GM10847 (cell line): ENCODE results near the gene FBXL22.

Experiments
- POLR2A ChIP-seq: IDR thresholded peaks from 2 replicates; pipeline ENCODE4 v1.6.1; 2011; ENCODE audit not compliant: insufficient read length; ENCODE audit errors: extremely low read depth

The FBXL22 gene

GRCh38 chr15:63597038-63597790 is at the start of gene FBXL22:
Gene FBXL22, plus strand, starts transcription at chr15:63597387. Its CDS starts 6 bp downstream, at chr15:63597393.
- no peak for TF ChIP-seq POLR2A

GRCh38 chr15:63551400-63551799 is 45.8 kb upstream of the FBXL22 start:
- no peak for TF ChIP-seq POLR2A

GRCh38 chr15:63553388-63553791 is 43.8 kb upstream of the FBXL22 start:
- TF ChIP-seq POLR2A = no peak

GRCh38 chr15:63554337-63554927 is 42.8 kb upstream of the FBXL22 start:
- no peak for TF ChIP-seq POLR2A

- TF ChIP-seq POLR2A = no peak
Observed at GRCh38 chr15:63555507-63555906, 41.7 kb upstream of the FBXL22 start.

GRCh38 chr15:63556246-63556645 is 40.9 kb upstream of the FBXL22 start:
- TF ChIP-seq POLR2A = no peak

GRCh38 chr15:63556736-63557135 is 40.5 kb upstream of the FBXL22 start:
- TF ChIP-seq POLR2A = no peak

GRCh38 chr15:63559753-63560152 is 37.4 kb upstream of the FBXL22 start:
- TF ChIP-seq POLR2A = no peak

- TF ChIP-seq POLR2A = no peak
Observed at GRCh38 chr15:63560741-63561448, 36.3 kb upstream of the FBXL22 start.

DNA sequence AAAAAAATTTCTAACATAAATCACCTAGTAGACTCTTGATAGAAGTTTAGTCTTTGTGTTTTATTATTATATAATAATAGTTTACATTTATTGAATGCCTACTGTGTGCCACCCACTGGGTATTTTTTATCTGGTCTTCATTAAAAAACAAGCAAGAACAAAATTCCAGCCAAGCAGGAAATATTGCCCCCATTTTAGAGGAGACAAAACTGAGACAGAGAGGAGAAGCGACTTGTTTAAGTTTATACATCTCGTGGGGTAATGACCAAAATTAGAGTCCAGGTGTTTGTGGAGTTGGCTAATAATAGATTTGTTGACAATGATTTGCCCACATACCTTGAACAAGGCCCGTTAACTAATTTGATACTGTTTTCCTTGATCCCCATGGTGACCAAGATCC is 33.1 kb upstream of the FBXL22 start:
- TF ChIP-seq POLR2A = no peak

DNA sequence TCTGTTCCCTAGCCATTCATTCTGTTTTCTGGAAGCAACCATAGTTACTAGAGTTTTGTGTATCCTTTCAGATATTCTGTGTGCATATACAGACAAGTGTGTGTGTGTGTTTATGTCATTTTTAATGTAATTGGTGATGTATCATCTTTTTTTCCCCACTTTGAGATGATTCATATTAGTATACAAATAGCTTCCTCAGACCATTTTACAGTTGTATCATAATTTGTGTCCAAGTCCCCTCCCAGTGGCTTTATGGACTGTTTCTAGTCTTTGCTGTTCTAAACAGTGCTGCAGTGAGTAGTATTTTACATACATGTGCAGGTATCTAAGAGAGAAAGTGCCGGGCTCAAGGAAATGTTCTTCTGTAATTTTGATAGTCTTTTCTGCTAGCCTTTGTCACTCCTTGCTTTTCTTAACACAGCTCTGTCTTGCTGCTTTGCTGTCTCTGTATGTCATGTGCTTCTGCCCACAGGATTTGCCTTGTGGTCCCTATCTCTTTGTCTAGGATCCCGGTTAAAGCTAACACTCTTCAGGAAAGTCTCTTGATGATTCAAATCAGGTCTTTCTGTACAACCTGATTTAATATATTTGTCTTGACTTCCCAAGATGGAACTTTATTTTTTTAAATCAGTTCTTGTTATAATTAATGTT is 31.5 kb upstream of the FBXL22 start:
- no peak for TF ChIP-seq POLR2A

DNA sequence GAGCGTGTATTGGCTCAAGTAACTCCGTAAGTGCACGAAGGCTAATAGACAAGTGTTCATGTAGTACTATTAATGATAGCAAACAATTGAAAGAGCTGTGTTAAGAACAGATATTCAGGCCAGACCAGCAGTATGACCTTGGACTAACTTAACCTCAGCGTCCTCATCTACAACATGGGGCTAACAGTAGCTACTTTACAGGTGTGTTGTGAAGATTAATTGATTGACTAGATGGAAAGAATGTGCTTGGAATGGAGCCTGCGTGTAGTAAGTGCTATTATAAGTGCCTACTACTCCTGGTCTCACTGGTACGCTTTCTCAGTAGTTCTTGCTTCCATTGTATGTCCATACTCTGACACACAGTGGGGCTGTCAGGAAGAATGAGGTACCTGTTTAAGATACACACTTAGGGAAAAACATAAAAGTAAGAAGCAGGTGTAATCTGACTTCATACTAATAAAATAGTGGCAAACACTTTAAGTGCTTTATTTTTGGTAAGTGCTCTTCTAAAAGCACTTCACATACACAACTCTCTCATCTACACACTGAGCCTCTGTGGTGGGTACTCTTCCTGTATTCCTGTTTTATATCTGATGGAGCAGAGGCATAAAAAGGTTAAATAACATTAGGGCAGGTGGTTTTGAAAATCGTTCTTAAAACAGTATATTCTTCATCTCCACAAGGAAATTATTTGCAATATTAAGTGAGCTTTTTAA is 24.3 kb upstream of the FBXL22 start:
- TF ChIP-seq POLR2A = no peak

DNA sequence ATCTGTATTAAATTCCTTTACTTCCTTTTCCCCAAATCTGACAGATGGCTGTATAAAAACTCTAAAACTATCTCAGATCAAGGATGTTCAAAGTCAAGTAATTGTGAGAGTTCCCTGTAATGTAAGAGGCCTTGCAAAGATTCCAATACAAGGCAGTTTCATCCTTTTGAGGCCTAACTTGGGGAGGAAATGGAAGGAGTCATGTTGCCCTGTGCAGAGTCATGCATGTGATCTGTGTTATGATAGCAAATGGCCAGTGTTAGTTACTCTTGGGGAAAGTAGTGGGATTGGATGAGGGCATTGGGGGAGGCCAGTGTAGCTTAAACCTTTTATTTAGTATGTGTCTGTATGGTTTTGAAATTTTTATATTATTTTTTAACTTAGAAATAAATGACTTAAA is 23.7 kb upstream of the FBXL22 start:
- TF ChIP-seq POLR2A = no peak

- TF ChIP-seq POLR2A = no peak
Observed at GRCh38 chr15:63575312-63575711, 21.9 kb upstream of the FBXL22 start.

DNA sequence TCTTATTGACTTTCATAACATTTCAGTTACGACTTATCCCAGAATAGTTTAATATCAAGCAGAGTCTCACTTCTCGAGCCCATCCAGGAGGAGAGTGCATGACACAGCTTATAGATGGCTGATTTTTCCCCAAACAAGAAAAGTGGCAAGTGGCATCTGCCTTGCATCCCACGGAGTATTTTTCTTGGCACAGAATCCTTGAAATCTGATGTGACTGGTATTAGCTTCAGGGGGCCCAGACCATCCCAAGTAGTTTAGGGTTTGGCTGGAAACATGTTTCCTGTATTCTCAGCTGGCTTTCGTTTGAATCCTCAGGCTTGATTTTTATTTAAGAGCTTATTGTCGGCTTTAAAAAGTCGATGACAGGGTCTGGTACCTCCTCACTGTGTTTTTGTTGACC is 20.7 kb upstream of the FBXL22 start:
- TF ChIP-seq POLR2A = no peak
